NCI-H82 treated with DMSO at 0.1 percent for 48 hours (cell line): ENCODE data around the gene PMM1.
A peak's percentile ranks its signal among the peaks of the same experiment; 100 is the strongest.
"Not testable (repeated sequence)": the region's sequence is repeated elsewhere in the genome, so short reads cannot be mapped to it uniquely, and the experiment has no call there.

ENCODE experiments used
- DNase-seq: peaks from one replicate; lab custom pipeline; 2025; ENCODE audit not compliant: unreplicated experiment; lab: John Stamatoyannopoulos, UW

PMM1 gene

GRCh38 chr22:41597635-41597953 is 8.0 kb upstream of the PMM1 start:
- DNase-seq = no peak

- peak; percentile 23 for DNase-seq
Observed at GRCh38 chr22:41596776-41597634, 7.4 kb upstream of the PMM1 start.

- DNase-seq = no peak
Observed at GRCh38 chr22:41595703-41596102, 6.1 kb upstream of the PMM1 start.

GRCh38 chr22:41593336-41593960 is 3.8 kb upstream of the PMM1 start:
- DNase-seq = not testable (repeated sequence)

GRCh38 chr22:41587347-41587723 is 2.3 kb downstream of the PMM1 start:
- no peak for DNase-seq

GRCh38 chr22:41585898-41586297 is 3.7 kb downstream of the PMM1 start:
- no peak for DNase-seq

- DNase-seq = no peak
Observed at GRCh38 chr22:41584881-41585280, 4.8 kb downstream of the PMM1 start.

- DNase-seq = no peak
Observed at GRCh38 chr22:41582694-41583093, 6.9 kb downstream of the PMM1 start.

GRCh38 chr22:41579997-41580355 is 9.7 kb downstream of the PMM1 start:
- no peak for DNase-seq

- no peak for DNase-seq
Observed at GRCh38 chr22:41579297-41579996, 10.2 kb downstream of the PMM1 start.

- no peak for DNase-seq
Observed at GRCh38 chr22:41578818-41579217, 10.8 kb downstream of the PMM1 start.

GRCh38 chr22:41578114-41578513 is 11.5 kb downstream of the PMM1 start:
- DNase-seq = no peak

- DNase-seq = peak; percentile 23
Observed at GRCh38 chr22:41576877-41577276, 12.8 kb downstream of the PMM1 start.

- DNase-seq = no peak
Observed at GRCh38 chr22:41575533-41575932, 14.1 kb downstream of the PMM1 start.

- no peak for DNase-seq
Observed at GRCh38 chr22:41574847-41575381, 14.7 kb downstream of the PMM1 start.

- no peak for DNase-seq
Observed at GRCh38 chr22:41573677-41574076, 16.0 kb downstream of the PMM1 start.

GRCh38 chr22:41572305-41572704 is 17.3 kb downstream of the PMM1 start:
- not testable (repeated sequence) for DNase-seq

- DNase-seq = no peak
Observed at GRCh38 chr22:41571786-41572185, 17.9 kb downstream of the PMM1 start.

GRCh38 chr22:41570221-41570620 is 19.4 kb downstream of the PMM1 start:
- DNase-seq = no peak

- no peak for DNase-seq
Observed at GRCh38 chr22:41568811-41569210, 20.8 kb downstream of the PMM1 start.

GRCh38 chr22:41567512-41567768 is 22.2 kb downstream of the PMM1 start:
- no peak for DNase-seq

GRCh38 chr22:41565403-41566054 is 24.1 kb downstream of the PMM1 start:
- DNase-seq = no peak
